ENCODE results near the gene OCRL.

GRCh38 chrX:129613596-129613995 lies 73.5 kb downstream of the OCRL start:
- no peak for TF ChIP-seq EZH2 (IDR thresholded peaks at IDR 0.05; ENCODE audit: insufficient read depth, poor library complexity, severe bottlenecking)
- TF ChIP-seq EZH2phosphoT487 (IDR thresholded peaks at IDR 0.05; ENCODE audit: insufficient read depth, low read depth), result no peak
